ENCODE measurements around the gene ZMPSTE24. TPM values are rescaled to one million over a fixed set of nuclear protein-coding genes. Genes with fewer than 3 reads are reported as not detected.

Gene ZMPSTE24
- polyA plus RNA-seq, 1 donor from 2014 or later = 32.9 TPM

GRCh38 chr1:40310983-40311642 is 53.1 kb downstream of the ZMPSTE24 start:
- no peak overlapping the region for H2AFZ ChIP-seq (ENCODE audit: low read depth, low read length)
- H3K9ac ChIP-seq (ENCODE audit: low read length) = no peak overlapping the region
- H3K4me3 ChIP-seq (ENCODE audit: low read length) = no peak overlapping the region
- H3K4me2 ChIP-seq (ENCODE audit: low read length) = no peak overlapping the region
- H3K9me2 ChIP-seq (ENCODE audit: insufficient read depth, low read length) = no peaks in the 10 kb centered on the region
- no peaks in the 10 kb centered on the region for H4K20me1 ChIP-seq (ENCODE audit: insufficient read depth)
- no peaks in the 10 kb centered on the region for H3K79me2 ChIP-seq (replicated peaks; ENCODE audit: insufficient read depth, low read length)
- H3F3A ChIP-seq (ENCODE audit: insufficient read depth, low read length, poor library complexity, severe bottlenecking) = no peaks in the 10 kb centered on the region
- H3K9me3 ChIP-seq (ENCODE audit: low read length) = no peaks in the 10 kb centered on the region
- H3K27me3 ChIP-seq (ENCODE audit: insufficient read depth, low read depth, low read length) = peaks cover 17% of the 10 kb centered on the region
- TF ChIP-seq SMC3 (conservative IDR thresholded peaks at IDR 0.05; ENCODE audit: poor library complexity) = no peak
- no peak for TF ChIP-seq EZH2 (IDR thresholded peaks at IDR 0.05; ENCODE audit: borderline replicate concordance, insufficient read depth, low read length, poor library complexity, severe bottlenecking)
- no peak for TF ChIP-seq CTCF (IDR thresholded peaks at IDR 0.05; ENCODE audit: poor library complexity, severe bottlenecking)
- TF ChIP-seq MXI1 (conservative IDR thresholded peaks at IDR 0.05; ENCODE audit: poor library complexity, severe bottlenecking) = no peak
- no peak for TF ChIP-seq POLR2AphosphoS5 (IDR thresholded peaks at IDR 0.05)
- TF ChIP-seq TAF1 (IDR thresholded peaks at IDR 0.05; ENCODE audit: low read depth) = no peak
- TF ChIP-seq RAD21 (conservative IDR thresholded peaks at IDR 0.05) = no peak
- TF ChIP-seq, protein P1, sequence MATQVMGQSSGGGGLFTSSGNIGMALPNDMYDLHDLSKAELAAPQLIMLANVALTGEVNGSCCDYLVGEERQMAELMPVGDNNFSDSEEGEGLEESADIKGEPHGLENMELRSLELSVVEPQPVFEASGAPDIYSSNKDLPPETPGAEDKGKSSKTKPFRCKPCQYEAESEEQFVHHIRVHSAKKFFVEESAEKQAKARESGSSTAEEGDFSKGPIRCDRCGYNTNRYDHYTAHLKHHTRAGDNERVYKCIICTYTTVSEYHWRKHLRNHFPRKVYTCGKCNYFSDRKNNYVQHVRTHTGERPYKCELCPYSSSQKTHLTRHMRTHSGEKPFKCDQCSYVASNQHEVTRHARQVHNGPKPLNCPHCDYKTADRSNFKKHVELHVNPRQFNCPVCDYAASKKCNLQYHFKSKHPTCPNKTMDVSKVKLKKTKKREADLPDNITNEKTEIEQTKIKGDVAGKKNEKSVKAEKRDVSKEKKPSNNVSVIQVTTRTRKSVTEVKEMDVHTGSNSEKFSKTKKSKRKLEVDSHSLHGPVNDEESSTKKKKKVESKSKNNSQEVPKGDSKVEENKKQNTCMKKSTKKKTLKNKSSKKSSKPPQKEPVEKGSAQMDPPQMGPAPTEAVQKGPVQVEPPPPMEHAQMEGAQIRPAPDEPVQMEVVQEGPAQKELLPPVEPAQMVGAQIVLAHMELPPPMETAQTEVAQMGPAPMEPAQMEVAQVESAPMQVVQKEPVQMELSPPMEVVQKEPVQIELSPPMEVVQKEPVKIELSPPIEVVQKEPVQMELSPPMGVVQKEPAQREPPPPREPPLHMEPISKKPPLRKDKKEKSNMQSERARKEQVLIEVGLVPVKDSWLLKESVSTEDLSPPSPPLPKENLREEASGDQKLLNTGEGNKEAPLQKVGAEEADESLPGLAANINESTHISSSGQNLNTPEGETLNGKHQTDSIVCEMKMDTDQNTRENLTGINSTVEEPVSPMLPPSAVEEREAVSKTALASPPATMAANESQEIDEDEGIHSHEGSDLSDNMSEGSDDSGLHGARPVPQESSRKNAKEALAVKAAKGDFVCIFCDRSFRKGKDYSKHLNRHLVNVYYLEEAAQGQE (IDR thresholded peaks at IDR 0.05; ENCODE audit: borderline replicate concordance) = no peak
- no peak for TF ChIP-seq EP300 (conservative IDR thresholded peaks at IDR 0.05; ENCODE audit: poor library complexity, severe bottlenecking)
- H3K27ac ChIP-seq (ENCODE audit: low read length) = no peak overlapping the region
- H3K36me3 ChIP-seq (ENCODE audit: insufficient read depth, low read length) = no peaks in the 10 kb centered on the region

GRCh38 chr1:40311692-40312091 is 53.7 kb downstream of the ZMPSTE24 start:
- no peak for TF ChIP-seq EP300 (conservative IDR thresholded peaks at IDR 0.05; ENCODE audit: poor library complexity, severe bottlenecking)
- no peak for TF ChIP-seq SMC3 (conservative IDR thresholded peaks at IDR 0.05; ENCODE audit: poor library complexity)
- no peak for TF ChIP-seq TAF1 (IDR thresholded peaks at IDR 0.05; ENCODE audit: low read depth)
- TF ChIP-seq EZH2 (IDR thresholded peaks at IDR 0.05; ENCODE audit: borderline replicate concordance, insufficient read depth, low read length, poor library complexity, severe bottlenecking) = no peak
- no peak for TF ChIP-seq RAD21 (conservative IDR thresholded peaks at IDR 0.05)
- TF ChIP-seq POLR2AphosphoS5 (IDR thresholded peaks at IDR 0.05) = no peak
- TF ChIP-seq MXI1 (conservative IDR thresholded peaks at IDR 0.05; ENCODE audit: poor library complexity, severe bottlenecking) = no peak
- TF ChIP-seq, protein P1 (IDR thresholded peaks at IDR 0.05; ENCODE audit: borderline replicate concordance) = no peak
- no peak for TF ChIP-seq CTCF (IDR thresholded peaks at IDR 0.05; ENCODE audit: poor library complexity, severe bottlenecking)
- H3K9ac ChIP-seq (ENCODE audit: low read length) = no peak overlapping the region
- no peaks in the 10 kb centered on the region for H4K20me1 ChIP-seq (ENCODE audit: insufficient read depth)
- no peak overlapping the region for H3K27ac ChIP-seq (ENCODE audit: low read length)
- no peak overlapping the region for H3K4me3 ChIP-seq (ENCODE audit: low read length)
- peaks cover 23% of the 10 kb centered on the region for H3K27me3 ChIP-seq (ENCODE audit: insufficient read depth, low read depth, low read length)
- no peak overlapping the region for H2AFZ ChIP-seq (ENCODE audit: low read depth, low read length)
- H3F3A ChIP-seq (ENCODE audit: insufficient read depth, low read length, poor library complexity, severe bottlenecking) = no peaks in the 10 kb centered on the region
- H3K79me2 ChIP-seq (replicated peaks; ENCODE audit: insufficient read depth, low read length) = no peaks in the 10 kb centered on the region
- no peaks in the 10 kb centered on the region for H3K9me3 ChIP-seq (ENCODE audit: low read length)
- no peaks in the 10 kb centered on the region for H3K9me2 ChIP-seq (ENCODE audit: insufficient read depth, low read length)
- H3K4me2 ChIP-seq (ENCODE audit: low read length) = no peak overlapping the region
- H3K36me3 ChIP-seq (ENCODE audit: insufficient read depth, low read length) = no peaks in the 10 kb centered on the region

Data from neural cell (in vitro differentiated cells).